GM12864 (cell line): Measurements from ENCODE around the gene PFAS.

Source experiments
- DNase-seq: peaks from one replicate; pipeline ENCODE4 v3.0.0-alpha.2; 2011; ENCODE audit warnings: low read depth
- H3K4me3 ChIP-seq: 2 replicates; pipeline ENCODE4 v1.5.1; 2011; ENCODE audit warnings: mild to moderate bottlenecking, low read depth, low read length, control low read depth
- TF ChIP-seq, protein P1 (sequence below): IDR thresholded peaks from 2 replicates; pipeline ENCODE4 v1.5.1; 2011; ENCODE audit warnings: low read depth, mild to moderate bottlenecking, moderate library complexity, low read length, control low read depth, inconsistent platforms; ENCODE audit errors: missing control alignments

PFAS gene

DNA sequence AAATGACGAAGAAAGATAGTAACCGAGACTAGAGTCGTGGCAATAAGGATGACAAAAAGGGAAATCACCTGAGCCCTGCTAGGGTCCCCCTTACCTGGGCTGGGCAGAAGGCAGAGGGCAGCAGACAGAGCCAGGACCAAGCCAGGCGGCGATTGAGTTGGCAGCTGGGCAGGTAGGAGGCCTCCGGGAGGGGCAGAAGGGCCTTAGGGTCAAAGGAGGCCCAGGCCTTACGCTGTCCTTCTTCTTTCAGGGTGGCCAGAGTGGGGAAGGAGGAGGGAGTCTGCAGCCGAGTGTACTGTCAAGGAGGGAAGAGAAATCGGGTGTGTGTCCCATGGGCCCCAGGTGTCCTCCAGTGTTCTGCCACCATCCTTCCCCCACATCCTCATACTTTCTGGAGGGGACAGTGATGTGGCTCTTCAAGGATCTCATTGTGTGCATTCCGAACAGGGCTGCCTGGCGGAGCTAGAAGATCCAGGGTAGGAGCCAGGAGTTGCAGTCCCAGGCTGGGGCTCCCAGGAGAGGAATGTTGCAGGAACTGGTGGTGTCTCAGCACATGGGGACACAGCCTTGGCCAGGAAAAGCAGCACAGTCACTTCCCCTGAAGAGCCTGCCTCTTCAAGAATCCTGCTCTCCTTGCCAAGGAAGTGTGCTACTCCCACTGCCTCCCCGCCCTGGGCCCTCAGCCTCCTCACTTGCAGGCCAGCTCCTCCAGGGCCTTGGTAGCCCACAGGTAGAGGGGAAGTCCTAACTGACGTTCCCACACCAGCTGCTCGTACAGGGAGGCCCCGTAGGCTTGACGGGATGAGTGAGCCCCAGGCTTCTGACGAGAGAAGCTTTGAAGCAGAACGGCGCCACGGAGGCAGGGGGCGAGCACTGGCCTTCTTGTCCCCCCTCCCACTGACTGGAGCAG, 14.5 kb upstream of the PFAS start:
- TF ChIP-seq, protein P1, sequence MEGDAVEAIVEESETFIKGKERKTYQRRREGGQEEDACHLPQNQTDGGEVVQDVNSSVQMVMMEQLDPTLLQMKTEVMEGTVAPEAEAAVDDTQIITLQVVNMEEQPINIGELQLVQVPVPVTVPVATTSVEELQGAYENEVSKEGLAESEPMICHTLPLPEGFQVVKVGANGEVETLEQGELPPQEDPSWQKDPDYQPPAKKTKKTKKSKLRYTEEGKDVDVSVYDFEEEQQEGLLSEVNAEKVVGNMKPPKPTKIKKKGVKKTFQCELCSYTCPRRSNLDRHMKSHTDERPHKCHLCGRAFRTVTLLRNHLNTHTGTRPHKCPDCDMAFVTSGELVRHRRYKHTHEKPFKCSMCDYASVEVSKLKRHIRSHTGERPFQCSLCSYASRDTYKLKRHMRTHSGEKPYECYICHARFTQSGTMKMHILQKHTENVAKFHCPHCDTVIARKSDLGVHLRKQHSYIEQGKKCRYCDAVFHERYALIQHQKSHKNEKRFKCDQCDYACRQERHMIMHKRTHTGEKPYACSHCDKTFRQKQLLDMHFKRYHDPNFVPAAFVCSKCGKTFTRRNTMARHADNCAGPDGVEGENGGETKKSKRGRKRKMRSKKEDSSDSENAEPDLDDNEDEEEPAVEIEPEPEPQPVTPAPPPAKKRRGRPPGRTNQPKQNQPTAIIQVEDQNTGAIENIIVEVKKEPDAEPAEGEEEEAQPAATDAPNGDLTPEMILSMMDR = no peak
- no peak overlapping the region for H3K4me3 ChIP-seq
- no peak for DNase-seq

DNA sequence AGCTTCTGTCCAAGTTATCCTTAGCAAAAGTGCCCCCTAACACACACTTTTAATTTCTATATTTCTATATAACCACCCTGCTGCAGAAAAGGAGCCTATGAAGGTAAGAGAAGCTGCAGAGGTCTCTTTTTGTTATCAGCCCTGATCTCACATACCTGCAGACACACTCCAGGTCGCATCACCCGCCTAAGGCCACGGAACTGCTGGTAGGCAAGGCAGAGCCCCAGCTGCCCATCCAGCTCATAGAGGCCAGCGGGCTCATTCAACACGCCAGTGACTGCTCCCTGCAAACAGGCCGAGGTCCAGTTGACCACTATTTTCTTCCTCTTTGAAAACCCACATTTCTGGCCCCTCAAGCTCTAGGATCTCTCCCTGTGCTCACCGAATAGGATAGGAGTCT, 13.4 kb upstream of the PFAS start:
- TF ChIP-seq, protein P1 = no peak
- DNase-seq = no peak
- H3K4me3 ChIP-seq = no peak overlapping the region

DNA sequence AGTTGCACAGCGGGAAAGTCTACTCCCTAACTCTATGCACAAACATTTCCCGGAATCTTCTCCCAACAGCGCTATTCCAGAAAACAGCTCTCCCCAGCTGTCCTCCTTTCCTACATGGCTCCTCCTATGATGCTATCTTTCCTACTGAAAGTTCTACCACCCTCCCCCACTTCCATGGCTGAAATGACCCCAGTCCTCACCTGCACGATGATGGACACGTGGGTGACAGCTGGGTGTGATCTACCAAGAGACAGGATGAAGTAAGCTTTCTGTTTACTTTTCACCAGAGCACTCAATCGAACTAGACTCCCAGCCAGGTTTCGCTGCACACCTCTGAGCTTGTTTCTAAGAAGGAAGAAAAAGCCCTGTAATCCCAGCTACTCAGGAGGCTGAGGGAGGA, 11.9 kb upstream of the PFAS start:
- TF ChIP-seq, protein P1 = no peak
- H3K4me3 ChIP-seq = no peak overlapping the region
- DNase-seq = no peak

DNA sequence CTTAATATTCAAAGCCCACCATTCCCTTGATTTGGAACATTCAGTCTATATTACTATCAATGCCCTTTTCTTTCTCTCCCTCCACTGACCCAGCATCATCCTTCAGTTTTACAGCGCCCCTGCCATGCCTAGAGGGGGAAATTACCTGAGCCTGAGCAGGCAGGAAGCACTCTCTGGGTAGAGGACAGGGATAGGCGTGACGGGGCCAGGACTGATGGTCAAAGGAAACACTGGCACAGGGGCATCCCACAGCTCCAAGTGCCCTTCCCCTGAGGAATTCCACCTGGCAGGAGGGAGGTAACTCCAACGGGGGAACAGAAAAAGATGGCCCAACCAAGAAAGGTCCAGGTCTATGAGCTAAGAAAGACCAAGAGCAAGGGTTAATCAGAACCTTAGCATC, 11.2 kb upstream of the PFAS start:
- no peak for DNase-seq
- H3K4me3 ChIP-seq = no peak overlapping the region
- TF ChIP-seq, protein P1 = no peak

DNA sequence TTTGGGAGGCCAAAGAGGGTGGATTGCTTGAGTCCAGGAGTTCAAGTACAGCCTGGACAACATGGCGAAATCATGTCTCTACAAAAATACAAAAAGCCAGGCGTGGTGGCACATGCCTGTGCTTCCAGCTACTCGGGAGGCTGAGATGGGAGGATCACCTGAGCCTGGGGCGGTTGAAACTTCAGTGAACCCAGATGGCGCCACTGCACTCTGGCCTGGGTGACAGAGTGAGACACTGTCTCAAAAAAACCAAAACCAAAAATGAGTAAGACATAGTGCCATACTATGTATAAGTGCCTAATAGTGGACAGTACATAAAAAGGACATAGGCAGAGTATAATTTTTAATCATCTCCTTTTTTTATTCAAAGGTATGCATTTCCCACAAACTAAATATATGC, 5.3 kb upstream of the PFAS start:
- DNase-seq = no peak
- TF ChIP-seq, protein P1 = peak; percentile 12
- no peak overlapping the region for H3K4me3 ChIP-seq

DNA sequence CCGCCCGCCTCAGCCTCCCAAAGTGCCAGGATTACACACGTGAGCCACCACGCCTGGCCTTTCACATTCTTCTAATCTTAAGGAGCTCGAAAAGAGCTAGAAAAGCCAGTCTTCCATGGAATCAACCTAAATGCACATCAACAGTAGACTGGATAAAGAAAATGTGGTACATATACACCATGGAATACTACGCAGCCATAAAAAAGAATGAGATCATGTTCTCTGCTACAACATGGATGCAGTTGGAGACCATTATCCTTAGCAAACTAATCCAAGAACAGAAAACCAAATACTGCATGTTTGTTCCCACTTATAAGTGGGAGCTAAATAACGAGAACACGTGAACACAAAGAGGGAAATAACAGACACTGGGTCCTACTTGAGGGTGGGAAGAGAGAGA, 4.3 kb upstream of the PFAS start:
- DNase-seq = no peak
- no peak overlapping the region for H3K4me3 ChIP-seq
- TF ChIP-seq, protein P1 = no peak
